Stimulated activated naive CD8-positive, alpha-beta T cell treated with anti-CD3 and anti-CD28 coated beads, Interleukin-15, Interleukin-2, amounts not matched to agents 100 ng/mL and 50 ng/mL, for 24 hours (primary cell): Measurements from ENCODE around the gene PWWP2B.

Experiments
- H3K27ac Mint-ChIP-seq: one replicate; pipeline ENCODE4 v1.8.0; 2021; ENCODE audit warnings: mild to moderate bottlenecking, mixed read lengths
- H3K27me3 Mint-ChIP-seq: one replicate; pipeline ENCODE4 v1.8.0; 2021; ENCODE audit warnings: mixed read lengths
- H3K36me3 Mint-ChIP-seq: one replicate; pipeline ENCODE4 v1.8.0; 2021; ENCODE audit warnings: low read depth, mixed read lengths
- H3K4me1 Mint-ChIP-seq: one replicate; pipeline ENCODE4 v1.8.0; 2021; ENCODE audit warnings: low read depth, mixed read lengths
- H3K4me3 Mint-ChIP-seq: one replicate; pipeline ENCODE4 v1.8.0; 2021; ENCODE audit warnings: mild to moderate bottlenecking, mixed read lengths
- H3K9me3 Mint-ChIP-seq: one replicate; pipeline ENCODE4 v1.8.0; 2021; ENCODE audit warnings: mixed read lengths

The PWWP2B gene

DNA sequence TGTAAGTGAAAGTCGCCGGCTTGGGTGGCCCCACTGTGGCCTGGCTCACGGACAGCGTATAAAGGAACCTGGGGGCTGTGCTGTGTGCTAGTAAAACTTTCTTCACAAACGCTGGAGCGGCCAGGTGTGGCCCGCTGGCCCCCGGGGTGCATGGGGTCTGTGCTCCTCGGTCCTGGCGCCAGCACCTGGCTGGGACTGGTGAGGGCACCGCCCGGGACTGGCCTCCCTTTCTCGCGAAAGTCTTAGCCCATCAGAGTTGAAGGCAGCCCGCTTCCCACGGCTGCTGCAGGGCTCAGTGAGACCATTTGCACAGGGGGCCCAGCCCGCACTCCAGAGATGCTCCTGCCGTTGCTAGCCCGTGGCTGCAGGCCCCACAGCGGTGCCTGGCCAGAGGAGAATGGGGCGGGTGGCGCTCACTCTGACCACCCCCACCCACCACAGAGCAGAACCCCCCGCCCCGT, 5.8 kb downstream of the PWWP2B start:
- Mint-ChIP-seq H3K4me3 (no peak overlapping the region), H3K4me1 (peaks cover 22% of the 10 kb centered on the region), H3K36me3 (no peaks in the 10 kb centered on the region), H3K27ac (no peak overlapping the region), H3K27me3 (no peaks in the 10 kb centered on the region), H3K9me3 (no peaks in the 10 kb centered on the region)

DNA sequence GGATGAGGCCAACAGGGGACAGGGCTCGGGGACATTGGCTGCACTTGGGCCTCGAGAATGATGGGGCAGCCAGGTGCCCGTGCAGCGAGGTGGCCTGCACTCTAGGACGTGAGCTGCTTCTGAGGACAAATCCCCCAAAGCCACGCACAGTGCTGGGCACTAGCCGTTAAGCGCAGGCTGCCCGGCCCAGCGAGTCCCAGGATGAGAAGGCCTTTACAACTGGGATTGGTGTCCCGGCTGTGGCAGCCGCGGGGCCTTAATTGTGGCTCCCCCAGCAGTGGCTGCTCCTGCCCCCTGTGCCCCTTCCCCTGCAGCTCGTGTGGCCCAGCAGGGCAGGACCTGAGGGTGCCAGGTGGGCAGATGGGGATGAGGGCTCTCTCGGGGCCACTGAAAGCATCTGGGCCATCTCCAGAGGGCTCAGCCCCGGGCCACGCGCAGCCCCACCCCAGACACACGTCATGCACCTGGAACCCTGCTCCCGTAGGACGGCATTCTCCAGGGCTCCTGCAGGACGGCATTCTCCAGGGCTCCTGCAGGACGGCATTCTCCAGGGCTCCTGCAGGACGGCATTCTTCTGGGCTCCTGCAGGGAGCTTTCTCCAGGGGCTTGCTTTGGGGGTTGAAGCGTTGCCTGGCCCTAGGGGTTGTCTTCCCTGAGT, 6.6 kb downstream of the PWWP2B start:
- Mint-ChIP-seq H3K27ac (no peak overlapping the region), H3K27me3 (no peaks in the 10 kb centered on the region), H3K9me3 (no peaks in the 10 kb centered on the region), H3K36me3 (no peaks in the 10 kb centered on the region), H3K4me3 (no peak overlapping the region), H3K4me1 (peaks cover 22% of the 10 kb centered on the region)

DNA sequence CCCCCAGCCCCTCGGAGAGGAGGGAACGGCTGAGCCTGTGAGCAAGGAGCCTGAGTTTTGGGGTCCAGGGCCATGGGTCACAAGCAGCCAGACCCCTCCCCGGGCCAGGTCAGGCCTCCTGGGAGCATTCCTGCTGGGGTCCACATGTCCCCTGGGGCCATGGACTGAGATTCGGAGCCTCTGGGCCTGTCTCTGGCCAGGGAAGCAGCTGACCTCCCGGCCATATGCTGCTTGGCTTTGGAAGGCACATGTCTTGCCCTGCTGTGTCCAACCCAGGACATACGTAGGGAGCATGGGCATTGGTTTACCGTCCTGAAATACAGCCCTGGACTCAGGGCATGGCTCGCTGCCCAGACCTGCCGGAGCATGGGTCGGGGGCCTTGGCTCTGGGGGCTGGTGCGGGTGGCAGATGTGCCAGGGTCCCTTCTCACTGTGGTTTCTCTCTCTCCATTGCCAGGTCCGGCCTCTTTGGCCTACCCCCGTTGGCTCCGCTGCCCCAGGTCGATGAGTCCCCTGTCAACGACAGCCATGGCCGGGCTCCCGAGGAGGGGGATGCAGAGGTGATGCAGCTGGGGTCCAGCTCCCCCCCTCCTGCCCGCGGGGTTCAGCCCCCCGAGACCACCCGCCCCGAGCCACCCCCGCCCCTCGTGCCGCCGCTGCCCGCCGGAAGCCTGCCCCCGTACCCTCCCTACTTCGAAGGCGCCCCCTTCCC, 7.3 kb downstream of the PWWP2B start:
- Mint-ChIP-seq H3K9me3 (no peaks in the 10 kb centered on the region), H3K4me1 (peaks cover 17% of the 10 kb centered on the region), H3K27me3 (no peaks in the 10 kb centered on the region), H3K27ac (no peak overlapping the region), H3K4me3 (no peak overlapping the region), H3K36me3 (no peaks in the 10 kb centered on the region)

DNA sequence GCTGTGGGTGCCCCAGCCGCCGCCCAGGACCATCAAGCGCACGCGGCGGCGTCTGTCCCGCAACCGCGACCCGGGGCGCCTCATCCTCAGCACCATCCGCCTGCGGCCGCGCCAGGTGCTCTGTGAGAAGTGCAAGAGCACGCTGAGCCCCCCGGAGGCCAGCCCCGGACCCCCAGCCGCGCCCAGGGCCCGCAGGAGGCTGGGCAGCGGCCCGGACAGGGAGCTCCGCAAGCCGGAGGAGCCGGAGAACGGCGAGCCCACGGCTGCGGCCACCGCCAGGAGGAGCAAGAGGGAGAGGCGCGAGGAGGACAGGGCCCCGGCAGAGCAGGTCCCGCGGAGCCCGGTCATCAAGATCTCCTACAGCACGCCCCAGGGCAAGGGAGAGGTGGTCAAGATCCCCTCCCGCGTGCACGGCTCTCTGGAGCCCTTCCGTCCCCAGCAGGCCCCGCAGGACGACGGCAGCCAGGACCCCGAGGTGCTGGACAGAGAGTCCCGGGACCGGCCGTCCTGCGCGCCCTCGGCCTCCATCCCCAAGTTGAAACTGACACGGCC, 8.0 kb downstream of the PWWP2B start:
- no peaks in the 10 kb centered on the region for H3K27me3 Mint-ChIP-seq
- peaks cover 14% of the 10 kb centered on the region for H3K4me1 Mint-ChIP-seq
- no peak overlapping the region for H3K4me3 Mint-ChIP-seq
- no peaks in the 10 kb centered on the region for H3K9me3 Mint-ChIP-seq
- no peak overlapping the region for H3K27ac Mint-ChIP-seq
- no peaks in the 10 kb centered on the region for H3K36me3 Mint-ChIP-seq

DNA sequence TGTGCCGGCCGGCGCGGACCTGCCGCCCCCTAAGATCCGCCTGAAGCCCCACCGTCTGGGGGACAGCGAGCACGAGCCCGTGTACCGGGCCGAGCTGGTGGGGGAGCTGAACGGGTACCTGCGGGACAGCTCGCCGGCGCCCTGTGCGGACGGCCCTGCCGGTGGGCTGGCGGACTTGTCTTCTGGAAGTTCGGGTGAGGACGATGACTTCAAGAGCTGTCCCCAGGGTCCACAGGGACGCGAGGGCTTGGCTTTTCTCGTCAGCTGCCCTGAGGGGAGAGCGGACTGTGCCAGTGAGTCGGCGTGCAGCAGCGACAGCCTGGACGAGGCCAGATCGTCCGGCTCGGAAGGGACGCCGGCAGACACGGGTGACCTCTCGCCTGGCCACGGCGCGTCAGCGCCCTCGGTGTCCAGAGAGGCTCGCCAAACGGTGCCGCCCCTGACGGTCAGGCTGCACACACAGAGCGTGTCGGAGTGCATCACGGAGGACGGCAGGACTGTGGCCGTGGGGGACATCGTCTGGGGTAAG, 8.5 kb downstream of the PWWP2B start:
- no peak overlapping the region for H3K27ac Mint-ChIP-seq
- no peaks in the 10 kb centered on the region for H3K36me3 Mint-ChIP-seq
- no peaks in the 10 kb centered on the region for H3K27me3 Mint-ChIP-seq
- H3K4me3 Mint-ChIP-seq, result no peak overlapping the region
- H3K4me1 Mint-ChIP-seq, result peaks cover 13% of the 10 kb centered on the region
- no peaks in the 10 kb centered on the region for H3K9me3 Mint-ChIP-seq

DNA sequence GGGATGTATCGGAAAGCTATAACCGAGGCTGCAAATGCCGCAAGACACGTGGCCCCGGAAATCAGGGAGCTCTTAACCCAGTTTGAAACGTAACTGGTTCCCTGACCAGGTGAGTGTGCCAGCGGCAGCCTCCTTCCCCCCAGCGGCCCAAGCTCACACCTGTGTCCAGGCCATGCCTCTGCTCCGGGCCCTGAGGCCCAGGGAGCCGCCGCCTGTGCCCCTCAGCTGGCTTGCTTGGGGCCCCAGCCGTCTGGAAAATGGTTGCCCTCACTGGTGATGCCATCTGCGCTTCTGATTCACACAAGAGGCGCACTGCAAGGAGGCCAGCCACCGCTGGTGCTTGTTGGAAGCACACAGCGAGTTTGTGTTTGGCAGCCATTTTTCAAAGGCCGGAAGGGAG, 9.2 kb downstream of the PWWP2B start:
- no peak overlapping the region for H3K4me3 Mint-ChIP-seq
- H3K4me1 Mint-ChIP-seq, result peaks cover 13% of the 10 kb centered on the region
- no peaks in the 10 kb centered on the region for H3K27me3 Mint-ChIP-seq
- H3K27ac Mint-ChIP-seq, result no peak overlapping the region
- H3K36me3 Mint-ChIP-seq, result no peaks in the 10 kb centered on the region
- H3K9me3 Mint-ChIP-seq, result no peaks in the 10 kb centered on the region

DNA sequence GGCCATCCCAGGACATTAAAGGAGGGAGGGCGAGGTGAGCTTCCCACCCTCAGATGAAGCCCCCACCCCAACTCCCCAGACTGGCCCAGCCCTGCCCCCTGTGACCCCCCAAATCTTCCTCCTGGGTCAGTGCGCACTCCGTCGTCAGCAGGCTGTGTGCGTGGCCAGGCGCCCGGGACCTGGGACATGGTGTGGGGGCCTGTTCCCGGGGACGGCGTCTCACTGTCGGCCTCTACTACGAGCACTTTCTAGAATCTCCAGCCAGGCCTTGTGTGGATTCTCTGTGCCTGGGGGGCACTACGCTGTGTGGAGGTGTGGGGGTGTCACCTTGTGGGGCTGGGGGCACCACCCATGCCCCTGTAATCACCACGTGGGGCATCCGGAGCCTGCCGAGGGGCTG, 9.8 kb downstream of the PWWP2B start:
- no peak overlapping the region for H3K4me3 Mint-ChIP-seq
- H3K27ac Mint-ChIP-seq, result no peak overlapping the region
- H3K36me3 Mint-ChIP-seq, result no peaks in the 10 kb centered on the region
- H3K27me3 Mint-ChIP-seq, result no peaks in the 10 kb centered on the region
- no peaks in the 10 kb centered on the region for H3K9me3 Mint-ChIP-seq
- peaks cover 13% of the 10 kb centered on the region for H3K4me1 Mint-ChIP-seq

DNA sequence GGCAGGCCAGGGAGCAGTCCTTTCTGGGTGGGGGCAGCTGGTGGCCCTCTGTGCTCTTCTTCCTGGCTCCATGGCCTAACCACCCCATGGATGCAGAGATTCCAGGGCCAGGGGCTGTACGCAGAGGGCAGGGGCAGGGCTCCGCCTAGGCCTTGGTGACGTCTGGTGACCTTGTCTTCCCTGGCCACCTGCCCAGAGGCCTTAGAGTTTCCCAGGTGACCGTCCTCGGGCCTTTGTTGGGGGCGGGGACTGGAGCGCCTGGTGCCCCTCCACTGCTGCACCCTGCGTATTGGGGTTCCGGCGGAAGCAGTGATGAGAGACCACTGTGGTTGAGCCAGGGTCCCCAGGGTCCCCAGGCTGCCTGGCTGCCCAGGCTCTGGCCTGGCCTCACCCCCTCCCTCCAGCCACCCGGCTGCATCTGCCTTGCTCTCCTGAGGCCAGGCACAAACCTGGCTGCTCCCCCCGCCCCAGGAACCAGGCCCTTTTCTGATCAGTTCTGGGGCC, 10.3 kb downstream of the PWWP2B start:
- no peak overlapping the region for H3K27ac Mint-ChIP-seq
- H3K36me3 Mint-ChIP-seq, result no peaks in the 10 kb centered on the region
- peaks cover 13% of the 10 kb centered on the region for H3K4me1 Mint-ChIP-seq
- H3K4me3 Mint-ChIP-seq, result no peak overlapping the region
- no peaks in the 10 kb centered on the region for H3K27me3 Mint-ChIP-seq
- H3K9me3 Mint-ChIP-seq, result no peaks in the 10 kb centered on the region

DNA sequence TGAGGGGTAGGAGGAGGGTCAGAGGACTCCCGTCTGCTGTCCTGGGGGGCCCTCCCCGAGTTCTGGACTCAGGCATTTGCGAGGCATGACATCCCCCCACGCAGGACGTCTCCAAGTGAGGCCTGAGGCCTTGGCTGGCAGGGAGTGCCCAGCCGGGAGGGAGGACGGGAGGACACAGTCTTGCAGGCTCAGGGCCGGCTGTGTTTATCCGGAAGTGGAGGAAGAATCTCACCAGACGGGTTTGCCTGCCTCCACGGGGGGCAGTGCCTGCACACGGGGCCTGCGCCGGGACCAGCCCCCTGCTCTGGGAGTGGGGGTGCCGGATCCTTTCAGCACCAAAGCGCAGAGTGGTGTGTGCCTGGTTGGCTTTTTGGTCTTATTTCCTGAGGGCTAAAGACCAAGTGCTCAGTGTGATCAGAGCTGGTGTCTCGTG, 10.9 kb downstream of the PWWP2B start:
- Mint-ChIP-seq H3K27me3 (no peaks in the 10 kb centered on the region), H3K9me3 (no peaks in the 10 kb centered on the region), H3K36me3 (no peaks in the 10 kb centered on the region), H3K4me3 (no peak overlapping the region), H3K4me1 (peaks cover 13% of the 10 kb centered on the region), H3K27ac (peak overlapping the region; percentile 52)

DNA sequence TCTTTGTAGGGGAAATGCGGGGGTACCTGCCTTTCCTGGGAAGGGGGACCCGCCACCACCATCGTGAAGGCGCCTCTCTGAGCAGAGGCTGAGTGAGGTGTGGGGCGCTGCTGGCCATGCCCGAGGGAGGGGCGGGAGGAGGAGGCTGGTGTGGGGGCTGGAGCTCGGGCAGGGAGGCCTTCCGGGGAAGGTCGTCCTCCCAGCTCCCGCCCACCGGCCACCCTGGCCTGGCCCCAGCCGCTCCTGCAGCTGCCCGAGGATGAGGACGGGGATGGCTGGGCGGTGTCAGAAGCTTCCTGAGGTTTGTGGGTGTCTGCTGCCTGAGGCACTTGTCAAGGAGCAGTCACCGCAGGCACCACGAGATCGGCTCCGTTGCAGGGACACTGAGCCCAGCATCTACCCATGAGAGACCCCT, 11.4 kb downstream of the PWWP2B start:
- Mint-ChIP-seq H3K27ac (peak overlapping the region; percentile 52), H3K9me3 (no peaks in the 10 kb centered on the region), H3K27me3 (no peaks in the 10 kb centered on the region), H3K4me3 (no peak overlapping the region), H3K36me3 (no peaks in the 10 kb centered on the region), H3K4me1 (peaks cover 13% of the 10 kb centered on the region)

DNA sequence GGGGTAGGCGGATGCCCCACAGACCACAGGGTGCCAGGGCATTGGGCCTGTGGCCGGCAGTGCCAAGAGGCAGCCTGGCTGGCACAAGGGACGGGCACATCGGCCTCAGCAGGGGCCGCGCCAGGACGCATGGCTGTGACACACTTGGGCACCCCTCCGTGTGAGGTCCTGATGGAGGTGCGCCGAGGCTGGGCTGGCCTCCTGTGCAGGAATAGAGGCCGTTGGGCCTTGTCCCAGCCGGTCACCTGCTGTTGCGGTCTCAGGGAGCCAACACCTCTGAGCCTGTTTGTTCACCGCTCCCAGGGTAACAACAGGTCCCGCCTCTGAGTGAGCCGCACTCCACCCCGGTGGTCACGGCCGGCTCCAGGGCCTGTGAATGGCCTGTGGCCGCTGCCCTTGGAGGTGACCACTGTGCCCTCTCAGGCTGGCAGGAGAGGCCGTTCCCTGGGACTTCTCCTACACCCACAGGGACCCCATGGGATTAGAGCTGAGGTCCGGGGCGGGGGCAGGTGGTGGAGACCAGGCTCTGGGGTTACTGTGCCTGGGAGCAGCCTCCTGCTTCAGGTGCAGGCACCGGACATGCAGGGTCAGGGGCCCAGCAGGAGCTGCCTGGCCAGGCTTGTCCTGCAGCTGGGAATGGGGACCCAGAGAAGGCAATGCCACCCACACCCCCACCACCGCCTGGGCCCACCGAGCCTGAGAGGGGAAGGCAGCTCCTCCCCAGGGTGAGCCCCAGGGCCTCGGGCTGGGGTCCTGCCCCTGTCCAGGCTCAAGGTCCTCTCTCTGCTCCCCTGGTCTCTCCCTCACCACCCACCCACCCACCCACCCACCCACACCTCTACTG, 12.0 kb downstream of the PWWP2B start:
- Mint-ChIP-seq H3K27me3 (no peaks in the 10 kb centered on the region), H3K27ac (no peak overlapping the region), H3K4me1 (peaks cover 13% of the 10 kb centered on the region), H3K4me3 (no peak overlapping the region), H3K36me3 (no peaks in the 10 kb centered on the region), H3K9me3 (no peaks in the 10 kb centered on the region)

DNA sequence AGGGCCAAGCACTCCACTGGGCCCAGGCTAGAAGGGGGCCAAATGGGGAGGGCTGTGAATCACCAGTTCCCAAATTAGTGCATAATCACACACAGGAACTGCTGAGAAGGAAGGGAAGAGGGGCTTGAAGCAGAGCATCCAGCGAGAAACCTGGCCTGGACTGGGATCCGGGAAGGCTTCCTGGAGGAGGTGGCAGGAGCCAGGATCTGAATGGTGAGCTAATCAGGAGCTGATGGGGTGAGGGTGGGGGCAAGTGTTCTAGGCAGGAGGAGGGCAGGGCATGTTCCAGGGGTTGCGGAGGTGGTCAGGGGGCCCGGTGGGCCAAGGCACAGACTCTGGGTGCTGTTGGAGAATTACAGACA, 12.6 kb downstream of the PWWP2B start:
- Mint-ChIP-seq H3K4me3 (no peak overlapping the region), H3K27ac (no peak overlapping the region), H3K36me3 (no peaks in the 10 kb centered on the region), H3K27me3 (no peaks in the 10 kb centered on the region), H3K9me3 (no peaks in the 10 kb centered on the region), H3K4me1 (peaks cover 13% of the 10 kb centered on the region)

DNA sequence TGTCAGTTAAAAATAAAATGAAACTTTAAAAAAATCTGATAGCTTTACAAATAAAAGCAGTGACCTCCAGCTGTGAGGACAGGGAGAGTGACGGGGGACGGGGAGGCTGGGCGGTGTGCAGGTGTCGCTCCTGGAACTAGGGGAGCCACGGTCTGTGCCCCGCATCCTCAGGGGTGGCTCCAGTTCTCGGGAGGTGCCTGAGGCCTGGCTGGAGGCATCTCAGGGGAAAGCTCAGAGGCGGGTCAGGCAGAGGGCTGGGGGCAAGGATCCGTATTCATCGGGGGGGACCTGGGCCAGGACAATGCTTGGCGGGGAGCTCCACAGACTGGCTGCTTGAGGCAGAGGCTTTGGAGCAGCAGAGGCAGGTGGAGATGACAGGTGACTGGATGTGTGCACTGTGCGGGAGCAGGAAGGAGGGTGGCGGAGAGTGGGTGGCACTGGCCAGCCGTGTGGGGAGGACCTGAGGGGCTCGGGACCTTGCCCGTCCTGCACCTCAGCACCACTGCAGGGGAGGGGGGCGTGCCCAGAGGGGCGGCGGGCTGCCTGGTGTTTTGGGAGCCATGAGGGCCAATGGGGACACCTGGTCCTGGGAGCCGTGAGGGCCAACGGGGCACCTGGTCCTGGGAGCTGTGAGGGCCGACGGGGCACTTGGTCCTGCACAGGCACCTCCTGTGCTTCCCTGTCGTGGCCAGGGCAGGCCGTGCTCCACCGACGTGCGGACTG, 13.2 kb downstream of the PWWP2B start:
- Mint-ChIP-seq H3K27ac (no peak overlapping the region), H3K9me3 (no peaks in the 10 kb centered on the region), H3K4me3 (no peak overlapping the region)

More for the DNA sequence above, 13.2 kb downstream of the PWWP2B start:
- no peaks in the 10 kb centered on the region for H3K27me3 Mint-ChIP-seq
- H3K36me3 Mint-ChIP-seq, result peaks cover 2% of the 10 kb centered on the region
- peaks cover 13% of the 10 kb centered on the region for H3K4me1 Mint-ChIP-seq
